Astrocyte (in vitro differentiated cells and primary cell): ENCODE data around the gene RIGI. TPM values are rescaled to one million over a fixed set of nuclear protein-coding genes. Genes with fewer than 3 reads are reported as not detected.
A peak's percentile ranks its signal among the peaks of the same experiment; 100 is the strongest.

Experiments used
- DNase-seq: peaks from one replicate; pipeline ENCODE4 v3.0.0-alpha.2; 2010; ENCODE audit warnings: low read depth
- FAIRE-seq: peaks from 2 replicates; lab custom pipeline; 2011; peaks lifted over from hg19 to GRCh38; lab: Jason Lieb, UNC
- H2AFZ ChIP-seq: 2 replicates; pipeline ENCODE4 v1.6.0; 2012; ENCODE audit warnings: low read depth, low read length, inconsistent platforms
- H3K27ac ChIP-seq: 2 replicates; pipeline ENCODE4 v1.5.1; 2011; ENCODE audit warnings: low read depth, low read length, inconsistent platforms
- H3K27me3 ChIP-seq: 2 replicates; pipeline ENCODE4 v1.6.0; 2011; ENCODE audit warnings: low read length, inconsistent platforms; ENCODE audit not compliant: insufficient read depth
- H3K36me3 ChIP-seq: 2 replicates; pipeline ENCODE4 v1.5.1; 2011; ENCODE audit warnings: low read length, inconsistent platforms; ENCODE audit not compliant: insufficient read depth
- H3K4me1 ChIP-seq: 2 replicates; pipeline ENCODE4 v1.5.1; 2011; ENCODE audit warnings: low read length, inconsistent platforms; ENCODE audit not compliant: insufficient read depth
- H3K4me2 ChIP-seq: 2 replicates; pipeline ENCODE4 v1.6.0; 2012; ENCODE audit warnings: low read length, inconsistent platforms
- H3K4me3 ChIP-seq: 2 replicates; pipeline ENCODE4 v1.5.1; 2011; ENCODE audit warnings: low read depth, mild to moderate bottlenecking, low read length, inconsistent platforms; ENCODE audit not compliant: insufficient read depth
- H3K79me2 ChIP-seq: 2 replicates; pipeline ENCODE4 v1.6.0; 2012; ENCODE audit warnings: mild to moderate bottlenecking, low read length, inconsistent platforms; ENCODE audit not compliant: insufficient read depth
- H3K9ac ChIP-seq: 2 replicates; pipeline ENCODE4 v1.6.0; 2012; ENCODE audit warnings: mild to moderate bottlenecking, low read length, inconsistent platforms
- H3K9me3 ChIP-seq: 2 replicates; pipeline ENCODE4 v1.5.1; 2012; ENCODE audit warnings: low read depth, mild to moderate bottlenecking, low read length, inconsistent platforms; ENCODE audit not compliant: insufficient read depth
- H4K20me1 ChIP-seq: 2 replicates; pipeline ENCODE4 v1.6.0; 2012; ENCODE audit warnings: low read length, inconsistent platforms; ENCODE audit not compliant: insufficient read depth
- H3K27ac Mint-ChIP-seq: one replicate; pipeline ENCODE4 v1.8.0; 2021; ENCODE audit warnings: mild to moderate bottlenecking, mixed read lengths; ENCODE audit not compliant: unreplicated experiment
- H3K27me3 Mint-ChIP-seq: one replicate; pipeline ENCODE4 v1.8.0; 2021; ENCODE audit warnings: low read depth, mixed read lengths; ENCODE audit not compliant: unreplicated experiment
- H3K36me3 Mint-ChIP-seq: one replicate; pipeline ENCODE4 v1.8.0; 2021; ENCODE audit warnings: low read depth, mixed read lengths; ENCODE audit not compliant: unreplicated experiment
- H3K4me1 Mint-ChIP-seq: one replicate; pipeline ENCODE4 v1.8.0; 2021; ENCODE audit warnings: low read depth, mixed read lengths; ENCODE audit not compliant: unreplicated experiment
- H3K4me3 Mint-ChIP-seq: one replicate; pipeline ENCODE4 v1.8.0; 2021; ENCODE audit warnings: mild to moderate bottlenecking, moderate library complexity, mixed read lengths; ENCODE audit not compliant: unreplicated experiment
- H3K9me3 Mint-ChIP-seq: one replicate; pipeline ENCODE4 v1.8.0; 2021; ENCODE audit warnings: mild to moderate bottlenecking, mixed read lengths; ENCODE audit not compliant: unreplicated experiment
- EZH2 ChIP-seq: IDR thresholded peaks from 2 replicates; pipeline ENCODE4 v1.6.1; 2012; ENCODE audit warnings: mild to moderate bottlenecking, low read length, inconsistent platforms; ENCODE audit not compliant: insufficient read depth
- total RNA-seq: library from RNA; stranded (reverse); gene quantifications from 2 replicates; pipeline ENCODE4 v1.2.1, GENCODE V29; 2021
- TF ChIP-seq, protein P1 (sequence below): IDR thresholded peaks from 2 replicates; pipeline ENCODE4 v1.5.1; 2011; ENCODE audit warnings: low read depth, mild to moderate bottlenecking, inconsistent platforms, low read length, moderate library complexity; ENCODE audit not compliant: insufficient read depth

RIGI gene
- total RNA-seq, 1 donor from 2014 or later, result 164 TPM

DNA sequence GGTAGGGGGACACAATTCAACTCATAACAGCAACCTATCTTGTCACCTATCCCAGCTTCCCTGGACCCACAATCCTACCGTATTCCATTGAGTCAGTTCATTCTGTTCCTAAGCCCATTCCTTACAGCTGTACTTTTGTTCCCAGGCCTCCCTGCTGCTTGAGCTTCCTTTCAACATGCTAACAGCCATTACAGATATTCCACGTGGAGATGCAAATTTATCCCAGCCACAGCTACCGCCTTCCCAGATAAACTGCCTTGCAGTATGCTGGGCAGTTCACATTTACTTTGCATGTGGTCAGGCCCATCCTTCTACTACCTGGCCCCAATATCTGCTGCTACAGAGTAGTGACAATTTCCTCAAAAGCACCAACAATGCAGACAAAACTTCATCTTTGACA lies 23.0 kb downstream of the RIGI start:
- Histone ChIP-seq H3K4me2 (peak overlapping the region; percentile 20), H3K9me3 (no peaks in the 10 kb centered on the region), H3K27me3 (no peaks in the 10 kb centered on the region), H3K9ac (no peak overlapping the region), H3K4me3 (no peak overlapping the region), H3K27ac (peak overlapping the region; percentile 33), H4K20me1 (no peaks in the 10 kb centered on the region), H3K36me3 (no peaks in the 10 kb centered on the region), H3K79me2 (no peaks in the 10 kb centered on the region), H2AFZ (no peak overlapping the region), H3K4me1 (no peaks in the 10 kb centered on the region)
- DNase-seq (no peak), FAIRE-seq (no peak)
- no peak for TF ChIP-seq EZH2
- TF ChIP-seq, protein P1, sequence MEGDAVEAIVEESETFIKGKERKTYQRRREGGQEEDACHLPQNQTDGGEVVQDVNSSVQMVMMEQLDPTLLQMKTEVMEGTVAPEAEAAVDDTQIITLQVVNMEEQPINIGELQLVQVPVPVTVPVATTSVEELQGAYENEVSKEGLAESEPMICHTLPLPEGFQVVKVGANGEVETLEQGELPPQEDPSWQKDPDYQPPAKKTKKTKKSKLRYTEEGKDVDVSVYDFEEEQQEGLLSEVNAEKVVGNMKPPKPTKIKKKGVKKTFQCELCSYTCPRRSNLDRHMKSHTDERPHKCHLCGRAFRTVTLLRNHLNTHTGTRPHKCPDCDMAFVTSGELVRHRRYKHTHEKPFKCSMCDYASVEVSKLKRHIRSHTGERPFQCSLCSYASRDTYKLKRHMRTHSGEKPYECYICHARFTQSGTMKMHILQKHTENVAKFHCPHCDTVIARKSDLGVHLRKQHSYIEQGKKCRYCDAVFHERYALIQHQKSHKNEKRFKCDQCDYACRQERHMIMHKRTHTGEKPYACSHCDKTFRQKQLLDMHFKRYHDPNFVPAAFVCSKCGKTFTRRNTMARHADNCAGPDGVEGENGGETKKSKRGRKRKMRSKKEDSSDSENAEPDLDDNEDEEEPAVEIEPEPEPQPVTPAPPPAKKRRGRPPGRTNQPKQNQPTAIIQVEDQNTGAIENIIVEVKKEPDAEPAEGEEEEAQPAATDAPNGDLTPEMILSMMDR, result no peak
- H3K4me3 Mint-ChIP-seq, result peak overlapping the region; percentile 17
- H3K27ac Mint-ChIP-seq, result peak overlapping the region; percentile 88
- peaks cover 57% of the 10 kb centered on the region for H3K4me1 Mint-ChIP-seq
- no peaks in the 10 kb centered on the region for H3K27me3 Mint-ChIP-seq
- peaks cover 34% of the 10 kb centered on the region for H3K36me3 Mint-ChIP-seq
- no peaks in the 10 kb centered on the region for H3K9me3 Mint-ChIP-seq

DNA sequence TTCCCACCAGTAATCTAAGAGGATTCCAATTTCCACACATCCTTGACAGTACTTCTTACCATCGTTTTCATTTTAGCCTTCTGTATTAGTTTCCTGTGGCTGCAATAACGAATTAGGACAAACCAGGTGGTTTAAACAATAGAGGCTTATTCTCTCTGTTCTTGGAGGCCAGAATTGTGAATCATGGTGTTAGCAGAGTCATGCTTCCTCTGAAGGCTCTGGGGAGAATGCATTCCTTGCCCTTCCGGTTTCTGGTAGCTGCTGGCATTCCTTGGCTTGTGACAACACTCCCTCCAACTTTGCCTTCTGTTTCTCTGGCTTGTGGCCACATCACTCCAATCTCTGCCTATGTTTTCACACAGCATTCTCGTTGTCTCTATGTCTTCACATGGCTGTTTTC lies 23.5 kb downstream of the RIGI start:
- no peaks in the 10 kb centered on the region for H4K20me1 ChIP-seq
- Mint-ChIP-seq H3K27me3 (no peaks in the 10 kb centered on the region), H3K27ac (peak overlapping the region; percentile 88), H3K4me1 (peaks cover 54% of the 10 kb centered on the region), H3K9me3 (no peaks in the 10 kb centered on the region), H3K36me3 (peaks cover 36% of the 10 kb centered on the region), H3K4me3 (peak overlapping the region; percentile 31)
- H3K9me3 ChIP-seq, result no peaks in the 10 kb centered on the region
- H2AFZ ChIP-seq, result no peak overlapping the region
- H3K4me1 ChIP-seq, result no peaks in the 10 kb centered on the region
- no peak overlapping the region for H3K4me3 ChIP-seq
- no peaks in the 10 kb centered on the region for H3K79me2 ChIP-seq
- peak overlapping the region; percentile 33 for H3K27ac ChIP-seq
- no peaks in the 10 kb centered on the region for H3K36me3 ChIP-seq
- TF ChIP-seq, protein P1, result no peak
- TF ChIP-seq EZH2, result no peak
- DNase-seq (peak; percentile 84), FAIRE-seq (peak; percentile 79)
- H3K4me2 ChIP-seq, result peak overlapping the region; percentile 20
- H3K27me3 ChIP-seq, result no peaks in the 10 kb centered on the region
- no peak overlapping the region for H3K9ac ChIP-seq

DNA sequence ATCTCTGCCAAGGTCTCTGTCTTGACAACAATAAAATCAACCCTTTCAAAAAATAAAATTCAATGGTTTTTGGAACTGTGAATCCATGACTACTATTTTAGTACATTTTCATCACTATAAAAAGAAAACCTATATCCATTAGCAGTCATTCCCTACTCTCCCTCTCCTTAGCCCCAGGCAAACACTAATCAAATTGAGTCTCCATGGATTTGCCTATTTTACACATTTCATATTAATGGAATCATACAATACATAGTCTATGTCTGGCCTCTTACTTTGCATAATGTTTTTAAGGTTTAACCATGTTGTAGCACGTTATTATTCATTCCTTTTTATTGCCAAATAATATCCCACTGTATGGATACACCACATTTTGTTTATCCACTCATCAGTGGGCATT lies 24.1 kb downstream of the RIGI start:
- H3K27ac Mint-ChIP-seq, result peak overlapping the region; percentile 88
- FAIRE-seq, result no peak
- DNase-seq, result no peak

More for the DNA sequence above, 24.1 kb downstream of the RIGI start:
- Histone ChIP-seq H4K20me1 (no peaks in the 10 kb centered on the region), H3K9ac (no peak overlapping the region), H3K4me1 (no peaks in the 10 kb centered on the region), H3K36me3 (no peaks in the 10 kb centered on the region), H3K4me3 (no peak overlapping the region), H3K27ac (peak overlapping the region; percentile 32), H3K4me2 (no peak overlapping the region), H3K9me3 (no peaks in the 10 kb centered on the region), H3K27me3 (no peaks in the 10 kb centered on the region), H2AFZ (no peak overlapping the region), H3K79me2 (no peaks in the 10 kb centered on the region)
- Mint-ChIP-seq H3K27me3 (no peaks in the 10 kb centered on the region), H3K9me3 (no peaks in the 10 kb centered on the region), H3K4me1 (peaks cover 52% of the 10 kb centered on the region), H3K36me3 (peaks cover 37% of the 10 kb centered on the region), H3K4me3 (peak overlapping the region; percentile 21)
- TF ChIP-seq, protein P1, result no peak
- no peak for TF ChIP-seq EZH2
